GM03348 (cell line): ENCODE data around the gene PPP3CA.

Experiments used
- DNase-seq: peaks from one replicate; pipeline ENCODE4 v3.0.0; 2012; ENCODE audit warnings: low spot score

PPP3CA gene

GRCh38 chr4:101347267-101347556, at the start of gene PPP3CA:
TSS of gene PPP3CA (minus strand) at chr4:101347526.
- DNase-seq: no peak

DNA sequence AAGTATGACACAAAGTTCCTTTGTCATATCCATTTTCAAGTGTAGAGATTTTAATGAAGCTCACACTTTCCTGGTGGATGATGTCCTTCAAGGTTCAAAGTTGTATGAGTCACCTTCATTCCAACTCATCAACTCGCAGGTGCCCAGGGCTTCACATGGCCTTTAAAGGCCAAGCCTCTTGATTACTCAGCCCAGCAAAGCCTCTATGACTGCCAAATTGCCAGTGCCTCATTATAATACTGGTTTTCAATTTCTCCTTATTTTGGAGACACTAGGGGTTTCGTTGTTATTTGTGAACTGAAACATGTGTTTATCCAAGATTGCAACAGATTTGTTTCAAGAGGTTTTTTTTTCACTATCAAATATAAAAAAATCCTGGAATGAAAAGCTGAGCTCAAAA, 45.9 kb upstream of the PPP3CA start:
- peak; percentile 17 for DNase-seq

DNA sequence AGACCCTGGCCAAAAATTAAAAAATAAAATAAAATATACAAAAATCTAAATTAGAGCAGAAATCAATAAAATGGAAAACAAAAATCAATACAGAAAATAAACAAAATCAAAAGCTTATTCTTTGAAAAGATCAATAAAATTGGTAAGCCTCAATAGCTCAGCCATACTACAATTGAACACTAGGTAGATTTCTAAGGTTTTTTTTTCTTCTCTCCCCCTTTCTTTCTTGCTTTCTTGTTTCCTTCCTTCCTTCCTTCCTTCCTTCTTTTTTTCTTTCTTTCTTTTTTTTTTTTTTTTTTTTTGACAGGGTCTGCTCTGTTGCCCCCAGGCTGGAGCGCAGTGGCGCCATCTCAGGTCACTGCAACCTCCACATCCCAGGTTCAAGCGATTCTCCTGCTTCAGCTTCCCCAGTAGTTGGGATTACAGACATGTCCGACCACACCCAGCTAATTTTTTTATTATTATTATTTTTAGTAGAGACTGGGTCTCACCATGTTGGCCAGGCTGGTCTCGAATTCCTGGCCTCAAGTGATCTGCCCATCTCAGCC, 23.4 kb upstream of the PPP3CA start:
- no peak for DNase-seq

DNA sequence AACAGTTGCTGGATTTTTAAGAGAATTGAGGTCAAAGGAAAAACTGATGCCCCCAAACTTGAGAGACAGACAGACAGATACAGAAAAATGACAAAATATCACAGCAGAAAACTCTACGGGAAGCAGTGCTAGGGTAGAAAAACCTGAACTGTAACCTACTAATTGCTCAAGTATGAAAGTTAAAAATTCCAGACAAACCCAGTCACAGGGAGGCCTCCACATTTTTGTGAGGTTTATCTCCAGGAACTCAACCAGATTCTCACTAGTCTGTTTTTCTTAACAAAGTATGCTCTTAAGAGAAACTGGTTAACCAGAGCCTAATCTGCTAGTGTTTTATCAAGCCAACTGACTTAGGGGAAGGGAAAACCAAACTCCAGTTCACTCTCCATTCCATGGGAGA, 19.9 kb upstream of the PPP3CA start:
- DNase-seq: peak; percentile 80

GRCh38 chr4:101366331-101366730, 19.0 kb upstream of the PPP3CA start:
- peak; percentile 56 for DNase-seq

GRCh38 chr4:101357751-101358150, 10.4 kb upstream of the PPP3CA start:
- DNase-seq: no peak

DNA sequence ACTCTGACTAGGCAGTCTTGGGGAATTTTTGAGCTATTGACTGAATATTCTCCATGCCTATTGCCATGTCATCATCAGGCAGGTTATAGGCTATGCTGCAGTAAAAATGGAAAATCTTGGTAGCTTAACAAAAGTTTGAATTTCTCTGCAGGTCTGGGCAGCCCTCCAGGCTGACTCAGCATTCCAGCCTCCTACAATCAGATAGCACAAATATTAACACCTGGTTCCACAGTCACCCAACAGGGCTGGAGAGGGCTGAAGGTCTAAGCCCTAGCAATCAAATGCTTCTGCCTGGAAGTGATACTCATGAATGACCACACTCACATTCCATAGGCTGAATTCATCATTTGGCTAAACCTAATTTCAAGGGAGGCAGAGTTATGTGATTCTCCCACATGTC, 9.6 kb upstream of the PPP3CA start:
- DNase-seq: peak; percentile 74

DNA sequence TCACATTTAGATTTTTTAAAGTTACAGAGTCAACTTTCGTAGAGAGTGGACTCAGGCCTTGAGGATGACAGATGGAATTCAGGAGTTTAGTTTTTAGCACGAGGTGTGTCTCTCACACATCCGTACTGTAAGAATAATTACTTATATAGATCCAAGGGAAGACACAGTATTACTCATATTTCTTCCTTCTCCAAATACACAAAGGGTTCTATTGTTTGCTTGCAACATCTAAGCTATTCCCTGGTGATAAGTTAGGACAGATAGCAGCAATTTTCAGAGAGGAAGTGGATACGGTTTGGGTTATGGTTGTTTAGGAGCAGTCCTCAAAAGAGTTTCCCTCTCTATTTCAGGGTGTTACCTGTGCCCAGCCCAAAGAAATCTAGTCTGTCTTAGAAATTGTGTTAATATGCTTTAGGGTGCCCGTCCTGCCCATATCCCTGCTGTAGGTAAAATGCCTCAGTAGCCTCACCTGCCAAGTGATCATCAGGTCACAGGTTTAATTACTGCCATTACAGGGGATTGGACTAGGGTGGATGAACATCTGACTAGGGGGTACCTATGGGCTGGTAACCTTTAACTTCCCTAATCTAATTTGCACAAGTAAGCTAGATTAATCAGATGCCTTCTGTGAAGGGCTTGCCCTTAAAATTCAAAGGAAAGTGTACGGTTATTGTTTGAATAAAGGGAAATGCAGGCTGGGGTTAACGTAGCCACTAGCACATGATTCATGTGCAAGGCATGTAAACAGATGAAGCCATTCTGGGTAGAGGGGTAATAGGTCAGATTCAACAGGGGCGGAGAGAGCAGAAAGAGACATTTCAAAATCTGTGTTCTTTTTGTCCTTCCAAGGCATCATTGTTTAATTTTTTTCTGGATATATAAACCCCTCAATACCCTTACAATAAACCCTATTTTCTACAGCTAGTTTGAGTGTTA, 8.7 kb upstream of the PPP3CA start:
- peak; percentile 69 for DNase-seq

DNA sequence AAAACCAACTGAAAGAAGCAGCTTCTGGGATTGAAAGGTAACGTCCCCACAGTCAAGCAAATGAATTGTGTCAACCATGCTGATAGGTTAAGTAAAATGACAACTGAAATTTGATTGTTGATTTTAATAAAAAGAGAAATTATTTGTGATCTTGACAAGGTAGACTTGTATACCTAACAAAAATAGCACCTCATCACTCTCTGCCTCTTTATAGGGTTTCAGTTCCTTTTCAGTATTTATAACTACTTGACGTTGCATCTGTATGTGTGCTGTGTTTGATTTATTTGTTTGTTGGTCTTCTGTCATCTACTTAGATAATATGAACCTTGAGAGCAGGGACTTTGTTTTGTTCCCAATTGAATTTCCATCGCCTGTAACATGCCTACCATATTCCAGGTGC, 7.9 kb upstream of the PPP3CA start:
- DNase-seq: no peak

DNA sequence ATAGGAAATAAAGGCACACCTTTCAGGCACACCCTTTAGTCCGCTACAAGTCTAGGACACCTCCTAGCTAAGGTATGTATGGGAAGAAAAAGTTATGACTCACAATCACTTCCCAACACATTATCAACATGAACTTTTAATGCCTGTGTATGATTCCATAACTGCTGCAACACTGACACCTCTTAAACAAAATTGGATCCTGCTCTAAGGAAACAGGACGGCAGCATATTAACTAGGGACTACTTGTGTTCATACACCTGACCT, 2.4 kb upstream of the PPP3CA start:
- DNase-seq: no peak

GRCh38 chr4:101348995-101349800, 1.9 kb upstream of the PPP3CA start:
- DNase-seq: no peak

GRCh38 chr4:101348367-101348827, 1.1 kb upstream of the PPP3CA start:
- DNase-seq: no peak

GRCh38 chr4:101347557-101348366, 436 bp upstream of the PPP3CA start:
- peak; percentile 100 for DNase-seq

DNA sequence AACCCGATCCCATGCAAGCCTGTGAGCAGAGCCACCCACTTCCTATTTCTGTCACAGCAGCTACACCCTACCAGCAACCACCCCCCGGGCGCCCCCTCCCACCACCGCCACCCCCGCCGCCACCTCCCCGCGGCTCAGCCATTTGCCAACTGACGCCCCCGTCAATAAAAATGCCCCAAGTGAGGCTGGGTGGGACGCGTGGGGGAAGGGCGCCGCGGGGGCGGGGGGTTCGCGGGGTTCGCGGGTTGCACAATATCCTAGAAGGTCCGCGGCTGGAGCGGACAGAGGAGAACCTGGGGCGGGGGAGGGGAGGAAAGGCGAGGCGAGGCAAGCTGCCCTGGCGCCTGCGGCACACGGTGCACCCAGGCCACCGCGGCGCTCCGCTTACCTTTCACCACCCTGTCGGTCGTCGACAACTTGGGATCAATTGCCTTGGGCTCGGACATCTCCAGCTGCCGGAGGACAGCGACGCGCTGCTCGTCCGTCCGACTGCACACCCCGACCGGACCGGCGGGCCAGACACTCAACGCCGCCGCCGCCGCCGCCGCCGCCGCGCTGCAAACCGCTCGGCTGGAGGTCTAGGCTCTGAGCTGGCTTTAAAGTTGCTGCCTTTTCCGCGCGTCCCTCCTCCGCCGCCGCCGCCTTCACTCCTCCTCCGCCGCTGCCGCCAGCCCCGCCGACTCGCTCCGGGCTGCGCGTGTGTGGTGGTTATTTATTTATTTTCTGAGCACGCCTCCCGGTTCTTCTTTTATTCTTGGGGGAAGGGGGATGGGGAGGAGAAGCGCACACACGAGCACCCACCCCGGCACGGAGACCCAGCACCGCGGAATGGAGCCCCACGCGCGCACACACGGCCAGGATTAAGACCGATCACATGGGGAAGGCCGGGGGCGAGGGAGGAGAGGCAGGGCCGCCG, 717 bp downstream of the PPP3CA start:
- DNase-seq: peak; percentile 58

DNA sequence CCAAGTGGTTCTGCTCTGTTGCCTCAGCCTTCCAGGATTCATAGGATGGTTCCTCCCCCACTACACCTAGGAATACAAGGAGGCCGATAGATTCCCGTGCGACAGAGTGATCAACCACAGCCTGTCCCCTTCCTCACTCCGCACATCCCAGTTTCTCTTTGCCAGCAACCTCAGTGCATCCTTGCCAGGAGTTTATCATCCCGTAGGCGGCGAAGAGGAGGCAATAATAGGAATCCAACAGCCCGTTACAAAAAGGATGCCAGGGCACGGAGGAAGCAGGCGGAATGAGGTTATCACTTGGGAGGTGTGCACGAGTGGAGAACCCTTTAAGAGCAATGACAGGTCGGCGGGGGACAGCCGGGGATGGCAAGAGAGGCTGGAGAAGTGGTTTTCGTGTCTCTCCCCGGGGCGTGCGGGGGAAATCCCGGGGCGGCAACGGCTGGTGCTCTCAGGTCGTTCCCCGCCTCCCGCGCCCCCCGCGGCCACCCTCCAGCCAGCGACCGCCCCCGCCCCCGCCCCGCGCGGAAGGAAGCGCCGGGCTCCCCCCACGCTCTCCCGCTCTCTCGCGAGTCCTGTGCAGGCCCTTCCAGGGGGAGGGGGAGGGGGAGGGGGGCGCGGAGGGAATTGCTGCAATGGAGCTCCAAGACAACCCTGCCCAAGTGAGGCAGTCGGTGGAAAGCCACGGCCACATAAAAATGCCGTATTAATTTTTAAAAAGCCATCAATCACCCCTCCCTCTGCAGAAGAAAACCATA, 1.6 kb downstream of the PPP3CA start:
- peak; percentile 80 for DNase-seq

GRCh38 chr4:101345271-101345595, 2.1 kb downstream of the PPP3CA start:
- peak; percentile 26 for DNase-seq

DNA sequence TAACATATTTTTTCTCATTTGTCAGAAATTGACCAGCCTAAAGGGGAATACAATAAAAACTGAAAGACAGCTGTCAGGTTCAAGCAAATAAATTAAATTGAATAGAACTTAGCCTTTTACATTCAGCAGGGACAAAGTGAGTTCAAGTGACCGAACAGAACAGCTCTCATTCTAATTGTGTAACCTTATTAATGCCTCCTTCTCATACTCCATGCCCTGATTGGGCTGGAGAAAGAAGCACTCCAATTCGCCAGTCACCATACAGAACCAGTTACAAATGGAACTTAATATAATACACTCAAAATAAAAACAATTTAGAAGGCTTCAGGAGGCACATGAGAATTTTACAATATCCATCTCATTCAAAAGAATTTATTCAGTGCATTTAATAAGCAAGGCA, 8.0 kb downstream of the PPP3CA start:
- no peak for DNase-seq

DNA sequence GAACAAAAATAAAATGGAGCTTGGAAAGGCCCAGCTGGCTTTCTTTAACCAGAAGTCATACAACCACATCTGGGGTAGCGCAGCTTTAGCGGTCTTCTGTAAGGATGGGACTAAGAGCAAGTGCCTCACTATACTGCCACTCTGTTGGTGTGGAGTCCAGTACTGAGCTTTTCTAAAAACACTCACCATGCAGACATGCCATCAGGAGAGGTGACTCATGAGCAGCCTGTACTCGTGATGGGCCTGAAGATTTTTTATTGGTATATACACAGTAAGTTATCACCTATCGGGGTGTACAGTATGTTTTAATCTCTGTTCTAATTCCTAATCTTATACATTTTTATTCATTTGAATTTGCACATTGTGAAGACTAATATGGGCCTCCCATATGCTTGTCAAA, 9.6 kb downstream of the PPP3CA start:
- DNase-seq: peak; percentile 27

- no peak for DNase-seq
Measured at GRCh38 chr4:101334963-101335572, 12.3 kb downstream of the PPP3CA start.

DNA sequence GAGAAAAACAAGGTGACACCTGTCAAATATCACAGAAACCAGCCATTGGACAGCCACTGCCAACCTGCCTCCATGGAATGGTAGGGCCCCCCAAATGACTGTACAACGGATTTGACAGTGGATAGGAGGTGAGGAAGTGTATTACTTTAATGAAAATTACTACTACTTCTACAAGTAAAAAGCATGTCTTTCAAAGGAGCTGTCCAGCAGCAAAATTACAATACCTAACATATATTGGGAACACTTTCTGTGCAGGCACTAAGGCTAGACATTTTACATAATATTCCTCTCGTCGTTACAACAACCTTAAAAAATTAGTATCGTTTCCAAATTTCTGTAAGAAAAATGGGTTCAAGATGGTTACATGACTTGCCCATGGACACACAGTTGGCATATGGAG, 14.9 kb downstream of the PPP3CA start:
- no peak for DNase-seq
